NCI-H526 (cell line): Measurements from ENCODE around the gene CYTH3.
A peak's percentile ranks its signal among the peaks of the same experiment; 100 is the strongest.

ENCODE experiments used
- DNase-seq, 2 experiments: peaks; one replicate each; lab custom pipeline; 2025; lab: John Stamatoyannopoulos, UW

CYTH3 gene

GRCh38 chr7:6165521-6166320, 106.7 kb downstream of the CYTH3 start:
- no peak for DNase-seq

- DNase-seq: no peak
Observed at GRCh38 chr7:6165075-6165474, 107.3 kb downstream of the CYTH3 start.

GRCh38 chr7:6164491-6164890, 107.9 kb downstream of the CYTH3 start:
- DNase-seq: no peak

GRCh38 chr7:6164010-6164409, 108.4 kb downstream of the CYTH3 start:
- no peak for DNase-seq

GRCh38 chr7:6163402-6163801, 109.0 kb downstream of the CYTH3 start:
- DNase-seq: no peak

- DNase-seq: no peak
Observed at GRCh38 chr7:6162650-6163366, 109.6 kb downstream of the CYTH3 start.

- DNase-seq: no peak
Observed at GRCh38 chr7:6162331-6162620, 110.1 kb downstream of the CYTH3 start.

- DNase-seq: no peak
Observed at GRCh38 chr7:6161463-6162330, 110.7 kb downstream of the CYTH3 start.

GRCh38 chr7:6160191-6160623, 112.2 kb downstream of the CYTH3 start:
- peak in 1 of 2 experiments; percentile 61 for DNase-seq

- DNase-seq: no peak
Observed at GRCh38 chr7:6159524-6160031, 112.8 kb downstream of the CYTH3 start.

- DNase-seq: no peak
Observed at GRCh38 chr7:6159097-6159483, 113.3 kb downstream of the CYTH3 start.

GRCh38 chr7:6158424-6159096, 113.9 kb downstream of the CYTH3 start:
- DNase-seq: no peak

- DNase-seq: no peak
Observed at GRCh38 chr7:6157685-6158423, 114.6 kb downstream of the CYTH3 start.

- DNase-seq: no peak
Observed at GRCh38 chr7:6156734-6157133, 115.7 kb downstream of the CYTH3 start.

GRCh38 chr7:6155596-6155995, 116.8 kb downstream of the CYTH3 start:
- DNase-seq: no peak

- no peak for DNase-seq
Observed at GRCh38 chr7:6154542-6155404, 117.7 kb downstream of the CYTH3 start.

GRCh38 chr7:6153646-6154541, 118.5 kb downstream of the CYTH3 start:
- no peak for DNase-seq

- no peak for DNase-seq
Observed at GRCh38 chr7:6151994-6152735, 120.3 kb downstream of the CYTH3 start.
